Transverse colon (tissue), 4 donors: Measurements from ENCODE around the gene PTTG2. TPM values are rescaled to one million over a fixed set of nuclear protein-coding genes. Genes with fewer than 3 reads are reported as not detected.
"Not testable (repeated sequence)": the region's sequence is repeated elsewhere in the genome, so short reads cannot be mapped to it uniquely, and the experiment has no call there.

Experiments
- DNase-seq: peaks from one replicate; pipeline ENCODE4 v3.0.0-alpha.2; 2019
- H3K27ac ChIP-seq, 4 donors: fragments of 200-600 bp; sonication (generic); 2 replicates each; pipeline ENCODE4 v1.5.1; 2016 to 2018; ENCODE audit warnings: inconsistent platforms in 4 of 4
- H3K27me3 ChIP-seq: fragments of 200-600 bp; sonication (generic); 2 replicates; pipeline ENCODE4 v1.5.1; 2017; ENCODE audit warnings: inconsistent platforms
- H3K36me3 ChIP-seq, 4 donors: fragments of 200-600 bp; sonication (generic); 2 replicates each; pipeline ENCODE4 v1.5.1; 2017 to 2019; ENCODE audit warnings: inconsistent platforms in 4 of 4
- H3K4me1 ChIP-seq, 4 donors: fragments of 200-600 bp; sonication (generic); 2 replicates each; pipeline ENCODE4 v1.5.1; 2017 to 2020; ENCODE audit warnings: inconsistent platforms in 4 of 4
- H3K4me3 ChIP-seq, 4 donors: fragments of 200-600 bp; sonication (generic); 1 replicate in 1 of 4; 2 replicates in 3 of 4; pipeline versions ENCODE4 v1.5.1 to v1.6.1; 2017 to 2019; ENCODE audit warnings: inconsistent platforms in 4 of 4
- H3K9me3 ChIP-seq, 2 donors: fragments of 200-600 bp; sonication (generic); 2 replicates each; pipeline ENCODE4 v1.5.1; 2017 to 2019; ENCODE audit warnings: inconsistent platforms in 2 of 2
- EP300 ChIP-seq: sonication (generic); formaldehyde crosslinking; IDR thresholded peaks from one replicate; pipeline ENCODE4 v1.6.1; 2017; ENCODE audit warnings: antibody characterized with exemption, low read depth
- POLR2A ChIP-seq: fragments of 450-650 bp; IDR thresholded peaks from one replicate; pipeline ENCODE4 v1.6.1; 2016; ENCODE audit warnings: antibody characterized with exemption, mild to moderate bottlenecking, moderate library complexity
- POLR2AphosphoS5 ChIP-seq, 3 donors: sonication (generic); formaldehyde crosslinking; IDR thresholded peaks; one replicate each; pipeline ENCODE4 v1.6.1; 2016; ENCODE audit warnings: antibody characterized with exemption in 3 of 3
- WGBS, 2 donors: methylation state at CpG; one replicate each; pipeline ENCODE4 v1.1.5; 2018; ENCODE audit warnings: low coverage in 1 of 2; 5-methylcytosine and 5-hydroxymethylcytosine counted together
- in situ Hi-C, 4 donors: fragments of 200-750 bp; cut with MboI; loops; one replicate each; pipeline versions ENCODE4 v1.15.0 to v1.15.1; 2017; ENCODE audit warnings: low sequenced_read_pairs in 3 of 4, low pct_ligation_motif_present in 1 of 4, low pct_unique_long_range_greater_than_20kb in 1 of 4
- intact Hi-C: fragments of 100-400 bp; cut with DNase I; formaldehyde crosslinking; loops from one replicate; pipeline ENCODE4 v1.15.1; 2023; ENCODE audit warnings: low total_unique reads
- total RNA-seq, 4 donors: library from RNA; depleted of rRNA; stranded (reverse); fragments of >200 nt; gene quantifications; one replicate each; pipeline ENCODE4 v1.1.0, GENCODE V29; 2016
- TF ChIP-seq, protein P1 (sequence below), 5 experiments: fragments of 200-600 bp in 3 of 5; fragments of 450-650 bp in 2 of 5; sonication (generic) in 3 of 5; IDR thresholded peaks; 1 replicate in 2 of 5; 2 replicates in 3 of 5; pipeline ENCODE4 v1.5.1; 2016 to 2017; ENCODE audit warnings: antibody characterized with exemption in 5 of 5, inconsistent platforms in 3 of 5, mild to moderate bottlenecking in 2 of 5, moderate library complexity in 1 of 5

Gene PTTG2
- total RNA-seq, 4 donors from 2014 or later: 2.6 to 3.8 TPM; not detected in 2

DNA sequence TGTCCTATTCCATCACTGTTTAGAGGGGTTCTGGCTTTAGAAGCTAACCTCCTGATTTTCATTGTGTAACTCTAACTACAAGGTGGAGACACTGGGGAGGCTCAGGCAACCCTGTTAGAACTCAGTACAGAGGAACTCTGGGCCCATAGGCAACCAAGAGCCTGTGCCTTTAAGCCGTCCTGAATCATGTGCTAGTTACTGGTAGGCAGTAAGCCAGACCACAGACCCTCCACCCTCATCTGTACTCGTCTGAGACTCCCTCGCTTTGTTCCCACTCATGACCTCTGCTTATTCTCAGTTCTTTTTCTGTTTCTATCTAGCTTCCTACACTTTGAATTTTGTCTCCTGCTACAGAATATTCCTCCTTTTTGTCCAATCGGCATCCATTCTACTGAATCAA is 37.9 kb upstream of the PTTG2 start:
- Histone ChIP-seq H3K36me3 (no peaks in the 10 kb centered on the region), H3K9me3 (no peaks in the 10 kb centered on the region), H3K27me3 (no peaks in the 10 kb centered on the region), H3K4me1 (no peaks in the 10 kb centered on the region), H3K27ac (no peak overlapping the region), H3K4me3 (no peak overlapping the region)
- TF ChIP-seq POLR2AphosphoS5 (IDR thresholded peaks at IDR 0.05) (no peak), POLR2A (no peak), EP300 (no peak)
- TF ChIP-seq, protein P1, sequence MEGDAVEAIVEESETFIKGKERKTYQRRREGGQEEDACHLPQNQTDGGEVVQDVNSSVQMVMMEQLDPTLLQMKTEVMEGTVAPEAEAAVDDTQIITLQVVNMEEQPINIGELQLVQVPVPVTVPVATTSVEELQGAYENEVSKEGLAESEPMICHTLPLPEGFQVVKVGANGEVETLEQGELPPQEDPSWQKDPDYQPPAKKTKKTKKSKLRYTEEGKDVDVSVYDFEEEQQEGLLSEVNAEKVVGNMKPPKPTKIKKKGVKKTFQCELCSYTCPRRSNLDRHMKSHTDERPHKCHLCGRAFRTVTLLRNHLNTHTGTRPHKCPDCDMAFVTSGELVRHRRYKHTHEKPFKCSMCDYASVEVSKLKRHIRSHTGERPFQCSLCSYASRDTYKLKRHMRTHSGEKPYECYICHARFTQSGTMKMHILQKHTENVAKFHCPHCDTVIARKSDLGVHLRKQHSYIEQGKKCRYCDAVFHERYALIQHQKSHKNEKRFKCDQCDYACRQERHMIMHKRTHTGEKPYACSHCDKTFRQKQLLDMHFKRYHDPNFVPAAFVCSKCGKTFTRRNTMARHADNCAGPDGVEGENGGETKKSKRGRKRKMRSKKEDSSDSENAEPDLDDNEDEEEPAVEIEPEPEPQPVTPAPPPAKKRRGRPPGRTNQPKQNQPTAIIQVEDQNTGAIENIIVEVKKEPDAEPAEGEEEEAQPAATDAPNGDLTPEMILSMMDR (IDR thresholded peaks at IDR 0.05): no peak
- intact Hi-C loops (no loop called here), in situ Hi-C loops (no loop called here)
- no peak for DNase-seq
- WGBS, 2 donors: 69 to 82% methylated on average over 3 to 4 of the region's 4 CpGs

DNA sequence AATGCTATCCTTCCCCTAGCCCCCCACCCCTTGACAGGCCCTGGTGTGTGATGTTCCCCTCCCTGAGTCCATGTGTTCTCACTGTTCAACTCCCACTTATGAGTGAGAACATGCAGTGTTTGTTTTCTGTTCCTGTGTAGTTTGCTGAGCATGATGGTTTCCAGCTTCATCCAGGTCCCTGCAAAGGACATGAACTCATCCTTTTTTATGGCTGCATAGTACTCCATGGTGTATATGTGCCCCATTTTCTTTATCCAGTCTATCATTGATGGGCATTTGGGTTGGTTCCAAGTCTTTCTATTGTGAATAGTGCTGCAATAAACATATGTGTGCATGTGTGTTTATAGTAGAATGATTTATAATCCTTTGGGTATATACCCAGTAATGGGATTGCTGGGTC is 37.1 kb upstream of the PTTG2 start:
- H3K4me3 ChIP-seq, in situ Hi-C loops, intact Hi-C loops: not testable (repeated sequence)

DNA sequence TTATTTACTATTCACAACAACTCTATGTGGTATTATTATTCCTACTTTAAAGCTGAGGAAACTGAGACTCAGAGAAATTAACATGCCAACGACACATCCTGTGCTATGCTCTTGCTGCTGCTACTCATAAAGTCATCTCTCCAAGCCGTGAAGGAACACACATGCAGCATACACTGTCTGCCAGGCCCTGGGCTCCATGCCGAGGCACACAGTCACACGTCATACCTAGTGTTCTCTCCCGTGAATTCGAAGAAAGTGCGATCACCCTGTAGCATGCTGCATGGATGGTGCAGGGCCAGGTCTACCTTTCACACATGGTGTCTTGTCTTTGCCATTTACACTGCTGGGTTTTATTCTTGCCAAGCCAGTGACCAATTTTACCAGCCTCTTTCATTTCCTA is 35.3 kb upstream of the PTTG2 start:
- Histone ChIP-seq H3K27me3 (no peaks in the 10 kb centered on the region), H3K27ac (no peak overlapping the region), H3K36me3 (no peaks in the 10 kb centered on the region), H3K4me3 (no peak overlapping the region), H3K9me3 (no peaks in the 10 kb centered on the region), H3K4me1 (peaks cover 0 to 6% (median 2%) of the 10 kb centered on the region in 4 donors)
- TF ChIP-seq POLR2A (no peak), EP300 (no peak), POLR2AphosphoS5 (IDR thresholded peaks at IDR 0.05) (no peak)
- TF ChIP-seq, protein P1 (IDR thresholded peaks at IDR 0.05): no peak
- WGBS, 2 donors: 77% methylated on average over 7 of the region's 7 CpGs; no CpG with 5 or more reads in 1 of the 2 donors
- in situ Hi-C loops (no loop called here), intact Hi-C loops (no loop called here)
- DNase-seq: no peak

More for the DNA sequence above, 37.1 kb upstream of the PTTG2 start:
- H3K9me3 ChIP-seq, H3K4me1 ChIP-seq, H3K27ac ChIP-seq, H3K36me3 ChIP-seq, DNase-seq, H3K27me3 ChIP-seq: not testable (repeated sequence)

DNA sequence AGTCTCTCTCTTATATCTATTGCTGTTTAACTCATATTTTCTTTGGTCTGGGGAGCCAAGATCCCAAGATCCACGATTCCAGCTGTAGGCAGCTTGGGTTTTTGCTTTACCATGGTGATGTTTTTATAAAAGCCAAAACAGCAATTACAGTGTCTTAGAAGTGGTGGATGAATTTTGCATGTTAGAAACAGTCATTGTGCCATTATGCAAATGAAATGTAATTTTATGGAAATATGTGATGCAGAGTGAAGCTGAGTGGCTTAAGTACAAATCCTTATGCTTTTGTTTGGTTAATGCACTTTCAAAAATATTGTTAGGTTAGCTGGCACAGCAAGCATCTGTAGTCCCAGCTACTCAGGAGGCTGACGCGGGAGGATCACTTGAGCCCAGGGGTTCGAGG is 32.8 kb upstream of the PTTG2 start:
- no peak overlapping the region for H3K4me3 ChIP-seq
- TF ChIP-seq, protein P1 (IDR thresholded peaks at IDR 0.05): no peak
- TF ChIP-seq POLR2AphosphoS5 (IDR thresholded peaks at IDR 0.05) (no peak), POLR2A (no peak), EP300 (no peak)
- no peak overlapping the region for H3K27ac ChIP-seq
- intact Hi-C loops: no loop called here
- H3K36me3 ChIP-seq: no peaks in the 10 kb centered on the region
- WGBS, 2 donors: 81 to 86% methylated on average over 3 to 4 of the region's 4 CpGs
- in situ Hi-C loops: no loop called here
- H3K27me3 ChIP-seq: no peaks in the 10 kb centered on the region
- H3K9me3 ChIP-seq: no peaks in the 10 kb centered on the region
- peaks cover 0 to 6% (median 2%) of the 10 kb centered on the region in 4 donors for H3K4me1 ChIP-seq
- DNase-seq: no peak
